Trophoblast cell (in vitro differentiated cells and primary cell): Measurements from ENCODE around the gene ARL6IP4.

Experiments used
- DNase-seq, 2 donors: peaks; one replicate each; pipeline ENCODE4 v3.0.0-alpha.2; 2016
- H2AFZ ChIP-seq: 2 replicates; pipeline ENCODE4 v1.6.1; 2013; ENCODE audit warnings: low read length, moderate library complexity, mild to moderate bottlenecking; ENCODE audit not compliant: insufficient read depth, poor library complexity
- H2AK5ac ChIP-seq: 2 replicates; pipeline ENCODE4 v1.6.1; 2013; ENCODE audit warnings: mild to moderate bottlenecking, low read length
- H2BK120ac ChIP-seq: 2 replicates; pipeline ENCODE4 v1.6.1; 2013; ENCODE audit warnings: low read length, mild to moderate bottlenecking, moderate library complexity; ENCODE audit not compliant: insufficient read depth, poor library complexity
- H2BK12ac ChIP-seq: 2 replicates; pipeline ENCODE4 v1.6.1; 2013; ENCODE audit warnings: mild to moderate bottlenecking, low read length, moderate library complexity
- H2BK5ac ChIP-seq: 2 replicates; pipeline ENCODE4 v1.6.1; 2013; ENCODE audit warnings: low read length, low read depth, moderate library complexity, mild to moderate bottlenecking; ENCODE audit not compliant: poor library complexity
- H3K14ac ChIP-seq: 2 replicates; pipeline ENCODE4 v1.6.1; 2013; ENCODE audit warnings: mild to moderate bottlenecking, low read length
- H3K18ac ChIP-seq: 2 replicates; pipeline ENCODE4 v1.6.1; 2013; ENCODE audit warnings: mild to moderate bottlenecking, low read length
- H3K23ac ChIP-seq: 2 replicates; pipeline ENCODE4 v1.6.1; 2013; ENCODE audit warnings: low read length
- H3K27ac ChIP-seq: 2 replicates; pipeline ENCODE4 v1.5.1; 2013; ENCODE audit warnings: low read depth, mild to moderate bottlenecking, inconsistent platforms, low read length, moderate library complexity
- H3K27me3 ChIP-seq: 2 replicates; pipeline ENCODE4 v1.6.1; 2013; ENCODE audit warnings: inconsistent platforms, mild to moderate bottlenecking, low read length, moderate library complexity; ENCODE audit not compliant: insufficient read depth
- H3K36me3 ChIP-seq, 2 experiments: 1 replicate in 1 of 2; 2 replicates in 1 of 2; pipeline ENCODE4 v1.6.1; 2013; ENCODE audit warnings: low read length in 2 of 2, mild to moderate bottlenecking in 2 of 2, moderate library complexity in 1 of 2; ENCODE audit not compliant: insufficient read depth in 2 of 2, control insufficient read depth in 1 of 2
- H3K4ac ChIP-seq: 2 replicates; pipeline ENCODE4 v1.6.1; 2013; ENCODE audit warnings: low read depth, mild to moderate bottlenecking, low read length, moderate library complexity
- H3K4me1 ChIP-seq, 2 experiments: 1 replicate in 1 of 2; 2 replicates in 1 of 2; pipeline ENCODE4 v1.6.1; 2013; ENCODE audit warnings: low read length in 2 of 2, mild to moderate bottlenecking in 2 of 2, moderate library complexity in 1 of 2; ENCODE audit not compliant: insufficient read depth in 2 of 2, control insufficient read depth in 1 of 2
- H3K4me2 ChIP-seq: 2 replicates; pipeline ENCODE4 v1.6.1; 2013; ENCODE audit warnings: inconsistent platforms, mild to moderate bottlenecking, low read length, moderate library complexity
- H3K4me3 ChIP-seq: 2 replicates; pipeline ENCODE4 v1.5.1; 2013; ENCODE audit warnings: mild to moderate bottlenecking, low read depth, low read length, inconsistent platforms
- H3K79me1 ChIP-seq: one replicate; pipeline ENCODE4 v1.6.1; 2013; ENCODE audit warnings: low read length
- H3K79me2 ChIP-seq: 2 replicates; pipeline ENCODE4 v1.6.1; 2013; ENCODE audit warnings: low read length, mild to moderate bottlenecking; ENCODE audit not compliant: control insufficient read depth, insufficient read depth, poor library complexity
- H3K9ac ChIP-seq: 2 replicates; pipeline ENCODE4 v1.6.1; 2013; ENCODE audit warnings: mild to moderate bottlenecking, low read length
- H3K9me3 ChIP-seq: 2 replicates; pipeline ENCODE4 v1.6.1; 2013; ENCODE audit warnings: low read depth, mild to moderate bottlenecking, control low read depth, inconsistent platforms, low read length; ENCODE audit not compliant: insufficient read depth
- H4K12ac ChIP-seq: 2 replicates; pipeline ENCODE4 v1.6.1; 2013; ENCODE audit warnings: low read depth, mild to moderate bottlenecking, low read length, moderate library complexity
- H4K8ac ChIP-seq: 2 replicates; pipeline ENCODE4 v1.6.1; 2013; ENCODE audit warnings: low read depth, mild to moderate bottlenecking, low read length, moderate library complexity
- H4K91ac ChIP-seq: one replicate; pipeline ENCODE4 v1.6.1; 2013; ENCODE audit warnings: low read depth, mild to moderate bottlenecking, low read length, moderate library complexity
- WGBS: extraction: QIAGEN DNeasy Blood & Tissue Kit; methylation state at CpG from one replicate; pipeline ENCODE4 v1.1.7; 2013; ENCODE audit warnings: missing lambda C conversion rate; ENCODE audit not compliant: insufficient read length, insufficient coverage; ENCODE audit errors: extremely low coverage; 5-methylcytosine and 5-hydroxymethylcytosine counted together

Gene ARL6IP4

DNA sequence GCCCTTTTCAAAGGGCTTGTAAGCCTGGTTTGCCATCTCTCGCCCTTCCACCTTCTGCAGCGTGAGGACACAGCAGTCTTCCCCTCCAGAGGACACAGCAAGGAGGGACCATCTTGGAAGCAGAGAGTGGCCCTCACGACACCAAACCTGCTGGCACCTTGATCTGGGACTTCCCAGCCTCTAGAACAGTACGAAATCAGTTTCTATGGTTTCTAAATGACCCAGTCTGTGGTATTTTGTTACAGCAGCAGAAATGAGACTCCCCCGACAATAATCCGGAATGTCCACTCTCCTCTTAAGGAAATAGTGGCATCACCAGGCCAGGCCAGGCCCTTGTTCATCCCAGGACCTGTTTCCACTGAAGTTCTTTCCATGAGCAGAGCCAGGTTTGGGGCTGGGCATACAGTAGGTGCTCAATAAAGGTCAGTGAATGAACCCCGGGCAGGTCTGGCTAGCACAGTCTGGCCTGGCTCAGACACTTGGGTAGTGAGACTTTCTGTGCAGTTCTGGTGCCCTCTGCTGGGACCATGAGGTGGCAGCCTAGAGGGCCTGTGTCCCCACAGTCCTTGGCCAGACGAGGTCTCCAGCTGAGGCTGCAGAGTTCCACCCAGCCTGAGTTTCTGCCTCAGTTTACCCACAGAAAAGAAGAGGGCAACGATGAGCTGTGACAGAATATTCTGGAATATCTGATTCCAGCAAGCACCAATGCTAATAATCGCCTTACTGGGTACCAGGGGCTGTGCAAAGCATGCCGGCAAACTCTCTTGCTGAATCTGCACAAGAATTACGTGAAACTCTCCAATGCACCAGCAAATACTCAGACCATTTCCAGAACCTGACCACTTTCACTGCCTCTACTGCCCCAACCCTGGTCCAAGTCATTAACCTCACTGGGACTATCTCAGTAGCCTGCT, 28.2 kb upstream of the ARL6IP4 start:
- no CpG with 5 or more reads among the region's 12 CpGs for WGBS
- Histone ChIP-seq H3K4me2 (no peak overlapping the region), H3K9ac (no peak overlapping the region), H3K4me1 (peaks cover 4% of the 10 kb centered on the region in 2 experiments), H3K36me3 (peaks cover 0 to under 1% of the 10 kb centered on the region in 2 experiments), H3K79me2 (no peaks in the 10 kb centered on the region), H3K27ac (no peak overlapping the region), H3K14ac (no peak overlapping the region), H2AK5ac (no peak overlapping the region), H4K12ac (no peak overlapping the region), H2BK120ac (no peak overlapping the region), H3K79me1 (peaks cover 3% of the 10 kb centered on the region), H3K4me3 (no peak overlapping the region), H2AFZ (no peak overlapping the region), H3K18ac (no peak overlapping the region), H4K8ac (no peak overlapping the region), H2BK12ac (no peak overlapping the region), H2BK5ac (no peak overlapping the region), H3K23ac (no peak overlapping the region), H3K9me3 (no peaks in the 10 kb centered on the region), H3K4ac (no peak overlapping the region), H3K27me3 (no peaks in the 10 kb centered on the region), H4K91ac (no peak overlapping the region)
- DNase-seq = peak; percentile 61 to 83

DNA sequence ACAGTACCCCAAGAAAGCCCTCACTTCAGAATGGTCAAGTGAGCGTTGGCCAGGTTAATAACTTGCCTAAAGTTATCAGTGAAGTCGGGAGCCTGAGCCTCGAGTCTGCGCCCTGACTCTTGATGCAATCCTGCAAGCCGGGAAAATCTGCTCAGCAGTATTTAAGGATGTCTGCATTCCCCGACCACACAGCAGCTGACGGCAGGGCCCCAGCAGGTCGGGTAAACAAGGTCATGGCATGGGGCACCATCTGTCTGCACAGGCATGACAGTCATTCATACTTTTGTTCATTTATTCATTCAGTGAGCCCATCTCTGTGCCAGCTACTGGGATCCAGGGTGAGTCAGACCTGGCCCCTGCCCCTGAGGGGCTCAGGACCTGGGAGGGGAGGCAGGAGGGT, 25.3 kb upstream of the ARL6IP4 start:
- H3K4me2 ChIP-seq = no peak overlapping the region

DNA sequence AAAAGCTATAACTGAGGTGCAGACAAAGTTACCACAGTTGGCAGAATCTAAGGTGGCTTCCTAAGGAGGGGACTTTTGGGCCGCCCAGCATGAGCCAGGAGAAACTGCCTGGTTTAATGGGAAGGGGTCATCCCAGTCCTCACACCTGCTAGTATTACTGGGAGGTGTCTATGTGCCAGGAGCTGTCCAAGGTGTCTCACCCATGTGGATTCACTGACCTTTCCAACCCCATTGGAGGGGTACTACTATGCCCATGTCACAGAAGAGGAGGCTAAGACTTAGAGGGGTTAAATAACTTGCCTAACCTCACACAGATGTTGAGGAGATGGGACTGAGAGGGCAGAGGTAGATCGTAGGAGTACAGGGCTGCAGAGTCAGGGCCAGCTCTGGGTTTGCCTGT, 24.4 kb upstream of the ARL6IP4 start:
- no peak overlapping the region for H2AFZ ChIP-seq
- H3K4ac ChIP-seq = no peak overlapping the region
- H3K79me1 ChIP-seq = no peaks in the 10 kb centered on the region
- no peak overlapping the region for H3K27ac ChIP-seq
- no peak overlapping the region for H3K4me2 ChIP-seq
- no peak overlapping the region for H4K8ac ChIP-seq
- no peak overlapping the region for H2BK5ac ChIP-seq
- H3K4me3 ChIP-seq = no peak overlapping the region
- no peaks in the 10 kb centered on the region for H3K27me3 ChIP-seq
- no peak overlapping the region for H2AK5ac ChIP-seq
- no peak for DNase-seq
- no peak overlapping the region for H3K18ac ChIP-seq
- H3K36me3 ChIP-seq = peaks cover 8 to 9% of the 10 kb centered on the region in 2 experiments
- no peak overlapping the region for H2BK120ac ChIP-seq
- no peaks in the 10 kb centered on the region for H3K79me2 ChIP-seq
- no peak overlapping the region for H4K91ac ChIP-seq
- H3K9me3 ChIP-seq = peaks cover 2% of the 10 kb centered on the region
- no peak overlapping the region for H3K14ac ChIP-seq
- H3K23ac ChIP-seq = no peak overlapping the region
- no peak overlapping the region for H3K9ac ChIP-seq
- WGBS = no CpG with 5 or more reads among the region's 2 CpGs
- no peak overlapping the region for H2BK12ac ChIP-seq
- no peak overlapping the region for H4K12ac ChIP-seq
- no peaks in the 10 kb centered on the region for H3K4me1 ChIP-seq

More for the DNA sequence above, 25.3 kb upstream of the ARL6IP4 start:
- no peak overlapping the region for H4K12ac ChIP-seq
- H2BK5ac ChIP-seq = no peak overlapping the region
- H3K79me1 ChIP-seq = no peaks in the 10 kb centered on the region
- H3K36me3 ChIP-seq = peaks cover 8 to 9% of the 10 kb centered on the region in 2 experiments
- H3K4me1 ChIP-seq = no peaks in the 10 kb centered on the region
- H4K8ac ChIP-seq = no peak overlapping the region
- no peaks in the 10 kb centered on the region for H3K27me3 ChIP-seq
- no CpG with 5 or more reads among the region's 8 CpGs for WGBS
- DNase-seq = no peak
- H3K4me3 ChIP-seq = no peak overlapping the region
- H4K91ac ChIP-seq = no peak overlapping the region
- no peak overlapping the region for H2AFZ ChIP-seq
- no peak overlapping the region for H2AK5ac ChIP-seq
- H2BK12ac ChIP-seq = no peak overlapping the region
- no peak overlapping the region for H2BK120ac ChIP-seq
- H3K23ac ChIP-seq = no peak overlapping the region
- H3K9me3 ChIP-seq = peaks cover 2% of the 10 kb centered on the region
- H3K18ac ChIP-seq = no peak overlapping the region
- H3K27ac ChIP-seq = no peak overlapping the region
- H3K9ac ChIP-seq = no peak overlapping the region
- H3K14ac ChIP-seq = no peak overlapping the region
- H3K79me2 ChIP-seq = no peaks in the 10 kb centered on the region
- H3K4ac ChIP-seq = no peak overlapping the region

DNA sequence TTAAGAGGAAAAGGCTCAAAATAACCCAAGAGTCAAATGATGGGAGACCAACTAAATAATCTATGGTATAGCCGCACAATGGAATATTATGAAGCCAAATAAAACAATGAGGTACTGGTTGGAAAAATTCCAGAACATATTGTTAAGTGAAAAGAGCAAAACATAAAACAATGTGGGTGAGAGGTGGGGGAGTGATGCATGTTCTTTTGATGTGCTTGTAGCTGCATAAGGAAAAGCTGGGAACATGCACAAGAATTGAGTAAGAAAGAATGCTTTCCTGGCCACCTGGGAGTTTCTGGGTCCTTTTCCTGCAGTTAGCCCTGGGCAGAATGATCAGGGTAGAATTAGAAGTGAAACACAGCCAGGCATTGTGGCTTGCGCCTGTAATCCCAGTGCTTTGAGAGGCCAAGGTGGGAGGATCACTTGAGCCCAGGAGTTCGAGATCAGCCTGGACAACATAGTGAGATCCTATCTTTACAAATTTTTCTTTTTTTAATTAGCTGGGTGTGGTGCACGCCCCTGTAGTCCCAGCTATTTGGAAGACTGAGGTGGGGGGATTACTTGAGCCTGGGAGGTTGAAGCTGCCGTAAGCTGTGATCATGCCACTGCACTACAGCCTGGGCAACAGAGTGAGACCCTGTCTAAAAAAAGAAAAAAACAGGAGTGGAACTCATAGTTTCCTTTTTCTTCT, 22.1 kb upstream of the ARL6IP4 start:
- WGBS = no CpG with 5 or more reads among the region's 5 CpGs
- H4K8ac ChIP-seq = no peak overlapping the region
- H2BK12ac ChIP-seq = no peak overlapping the region
- H3K23ac ChIP-seq = no peak overlapping the region
- peaks cover 8 to 9% of the 10 kb centered on the region in 2 experiments for H3K36me3 ChIP-seq
- no peak overlapping the region for H2BK120ac ChIP-seq
- no peaks in the 10 kb centered on the region for H3K79me2 ChIP-seq
- no peak overlapping the region for H4K12ac ChIP-seq
- H3K18ac ChIP-seq = no peak overlapping the region
- no peak overlapping the region for H3K4ac ChIP-seq
- no peak overlapping the region for H2BK5ac ChIP-seq
- DNase-seq = no peak
- no peak overlapping the region for H3K4me3 ChIP-seq
- H4K91ac ChIP-seq = no peak overlapping the region
- H3K79me1 ChIP-seq = no peaks in the 10 kb centered on the region
- no peak overlapping the region for H3K14ac ChIP-seq
- no peaks in the 10 kb centered on the region for H3K4me1 ChIP-seq
- H3K9ac ChIP-seq = no peak overlapping the region
- H2AFZ ChIP-seq = no peak overlapping the region
- no peak overlapping the region for H2AK5ac ChIP-seq
- H3K27ac ChIP-seq = no peak overlapping the region
- no peaks in the 10 kb centered on the region for H3K27me3 ChIP-seq
- peaks cover 2% of the 10 kb centered on the region for H3K9me3 ChIP-seq
- H3K4me2 ChIP-seq = no peak overlapping the region
